ENCODE measurements around the gene SLC6A19. TPM values are rescaled to one million over a fixed set of nuclear protein-coding genes. Genes with fewer than 3 reads are reported as not detected.

Gene SLC6A19
- total RNA-seq, 2 donors from 2014 or later = not detected

GRCh38 chr5:1180096-1180495 is 21.3 kb upstream of the SLC6A19 start:
- no peak for DNase-seq (ENCODE audit: low spot score)
- TF ChIP-seq CTCF (IDR thresholded peaks at IDR 0.05) = no peak
- Histone ChIP-seq H3K4me3 (no peak overlapping the region), H3K27ac (no peak overlapping the region), H3K9me3 (no peaks in the 10 kb centered on the region), H3K4me1 (peaks cover 0 to 19% of the 10 kb centered on the region in 2 donors), H3K27me3 (no peaks in the 10 kb centered on the region), H3K36me3 (no peaks in the 10 kb centered on the region)

GRCh38 chr5:1180841-1181271 is 20.5 kb upstream of the SLC6A19 start:
- no peaks in the 10 kb centered on the region for H3K27me3 ChIP-seq
- DNase-seq (ENCODE audit: low spot score) = no peak
- no peak overlapping the region for H3K27ac ChIP-seq
- H3K9me3 ChIP-seq = no peaks in the 10 kb centered on the region
- no peaks in the 10 kb centered on the region for H3K36me3 ChIP-seq
- peaks cover 0 to 26% of the 10 kb centered on the region in 2 donors for H3K4me1 ChIP-seq
- no peak overlapping the region for H3K4me3 ChIP-seq
- no peak for TF ChIP-seq CTCF (IDR thresholded peaks at IDR 0.05)

- no peak for DNase-seq (ENCODE audit: low spot score)
- Histone ChIP-seq H3K27ac (no peak overlapping the region), H3K36me3 (no peaks in the 10 kb centered on the region), H3K27me3 (no peaks in the 10 kb centered on the region), H3K9me3 (no peaks in the 10 kb centered on the region), H3K4me1 (peaks cover 0 to 30% of the 10 kb centered on the region in 2 donors), H3K4me3 (no peak overlapping the region)
- TF ChIP-seq CTCF (IDR thresholded peaks at IDR 0.05) = no peak
These were observed 19.7 kb upstream of the SLC6A19 start for GRCh38 chr5:1181451-1182359.

- no peaks in the 10 kb centered on the region for H3K36me3 ChIP-seq
- H3K4me3 ChIP-seq = no peak overlapping the region
- H3K4me1 ChIP-seq = peaks cover 0 to 30% of the 10 kb centered on the region in 2 donors
- DNase-seq (ENCODE audit: low spot score) = no peak
- no peak overlapping the region for H3K27ac ChIP-seq
- H3K9me3 ChIP-seq = no peaks in the 10 kb centered on the region
- TF ChIP-seq CTCF (IDR thresholded peaks at IDR 0.05) = no peak
- no peaks in the 10 kb centered on the region for H3K27me3 ChIP-seq
These were observed 19.1 kb upstream of the SLC6A19 start for GRCh38 chr5:1182360-1182632.

GRCh38 chr5:1182633-1183423 is 18.6 kb upstream of the SLC6A19 start:
- H3K36me3 ChIP-seq = no peaks in the 10 kb centered on the region
- H3K9me3 ChIP-seq = no peaks in the 10 kb centered on the region
- no peak for DNase-seq (ENCODE audit: low spot score)
- H3K4me1 ChIP-seq = peaks cover 0 to 30% of the 10 kb centered on the region in 2 donors
- no peaks in the 10 kb centered on the region for H3K27me3 ChIP-seq
- H3K4me3 ChIP-seq = no peak overlapping the region
- peak overlapping the region in 1 of 2 donors; percentile 35 for H3K27ac ChIP-seq
- TF ChIP-seq CTCF (IDR thresholded peaks at IDR 0.05) = no peak

All from right atrium auricular region (tissue), 2 donors.